DND-41 (cell line): ENCODE data around the gene HOXC10.

Experiments
- EZH2 ChIP-seq: IDR thresholded peaks from 3 replicates; pipeline ENCODE4 v1.6.1; 2012; ENCODE audit warnings: borderline replicate concordance, low read depth, mild to moderate bottlenecking, moderate library complexity, low read length, inconsistent platforms; ENCODE audit not compliant: severe bottlenecking
- TF ChIP-seq, protein P1 (sequence below): IDR thresholded peaks from 2 replicates; pipeline ENCODE4 v1.5.1; 2012; ENCODE audit warnings: borderline replicate concordance, low read length, moderate library complexity, mild to moderate bottlenecking; ENCODE audit not compliant: poor library complexity, severe bottlenecking; ENCODE audit errors: extremely low read depth

DNA sequence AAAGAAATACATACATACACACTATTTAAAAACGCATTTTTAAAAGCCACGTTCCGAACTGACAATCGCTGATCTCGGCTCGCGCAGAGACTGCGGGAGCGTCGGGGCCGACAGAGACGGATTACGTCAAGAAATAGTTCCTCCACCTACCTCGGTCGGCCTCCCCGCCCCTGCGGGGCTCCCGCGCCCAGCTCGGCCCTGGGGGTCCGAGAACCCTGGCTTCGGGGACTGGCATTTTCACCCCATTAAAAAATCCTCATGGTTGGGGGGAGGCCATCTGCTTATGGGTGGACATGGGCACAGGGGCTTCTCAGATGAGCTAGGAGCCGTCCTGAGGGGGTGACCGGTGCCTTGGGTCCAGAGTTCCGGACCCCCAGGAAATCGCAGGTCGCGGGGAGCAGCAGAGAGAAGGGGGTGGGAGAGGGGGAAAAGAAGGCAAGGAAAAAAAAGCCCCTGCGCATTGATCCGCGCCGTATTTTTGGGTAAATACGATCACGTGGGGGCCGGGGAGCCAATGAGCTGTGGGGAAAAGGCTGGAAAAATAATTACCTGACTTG, 14.7 kb downstream of the HOXC10 start:
- TF ChIP-seq, protein P1, sequence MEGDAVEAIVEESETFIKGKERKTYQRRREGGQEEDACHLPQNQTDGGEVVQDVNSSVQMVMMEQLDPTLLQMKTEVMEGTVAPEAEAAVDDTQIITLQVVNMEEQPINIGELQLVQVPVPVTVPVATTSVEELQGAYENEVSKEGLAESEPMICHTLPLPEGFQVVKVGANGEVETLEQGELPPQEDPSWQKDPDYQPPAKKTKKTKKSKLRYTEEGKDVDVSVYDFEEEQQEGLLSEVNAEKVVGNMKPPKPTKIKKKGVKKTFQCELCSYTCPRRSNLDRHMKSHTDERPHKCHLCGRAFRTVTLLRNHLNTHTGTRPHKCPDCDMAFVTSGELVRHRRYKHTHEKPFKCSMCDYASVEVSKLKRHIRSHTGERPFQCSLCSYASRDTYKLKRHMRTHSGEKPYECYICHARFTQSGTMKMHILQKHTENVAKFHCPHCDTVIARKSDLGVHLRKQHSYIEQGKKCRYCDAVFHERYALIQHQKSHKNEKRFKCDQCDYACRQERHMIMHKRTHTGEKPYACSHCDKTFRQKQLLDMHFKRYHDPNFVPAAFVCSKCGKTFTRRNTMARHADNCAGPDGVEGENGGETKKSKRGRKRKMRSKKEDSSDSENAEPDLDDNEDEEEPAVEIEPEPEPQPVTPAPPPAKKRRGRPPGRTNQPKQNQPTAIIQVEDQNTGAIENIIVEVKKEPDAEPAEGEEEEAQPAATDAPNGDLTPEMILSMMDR, result no peak
- no peak for TF ChIP-seq EZH2
